Panc1 (cell line): ENCODE data around the gene PKNOX2. TPM values are rescaled to one million over a fixed set of nuclear protein-coding genes. Genes with fewer than 3 reads are reported as not detected.

Experiments used
- ATAC-seq: fragments of 200-7000 bp; cut with Tn5 transposase; 2 replicates; pipeline ENCODE4 v1.9.1; 2020; ENCODE audit warnings: mild to moderate bottlenecking, moderate library complexity
- BruUV-seq: library from RNA; stranded (reverse); fragments of 400-500 nt; replicated peaks from 2 replicates; lab custom pipeline; 2021; lab: Mats Ljungman, UMichigan
- CTCF ChIA-PET: fragments of 300-600 bp; sonication (Branson Sonifier 250); formaldehyde crosslinking; loops from one replicate; lab custom pipeline; 2022; ENCODE audit warnings: antibody characterized with exemption; lab: Charles Lee
- POLR2A ChIA-PET: fragments of 300-600 bp; sonication (Branson Sonifier 250); formaldehyde crosslinking; loops from one replicate; lab custom pipeline; 2022; ENCODE audit warnings: antibody characterized with exemption; lab: Charles Lee
- DNase-seq: peaks from one replicate; pipeline ENCODE4 v3.0.0-alpha.2; 2010; ENCODE audit warnings: low read depth, low spot score
- H3K27ac ChIP-seq: 2 replicates; pipeline ENCODE4 v1.5.1; 2011; ENCODE audit warnings: mild to moderate bottlenecking, low read length, inconsistent platforms
- H3K27me3 ChIP-seq: fragments of 200-500 bp; sonication (Bioruptor generic); 2 replicates; pipeline ENCODE4 v1.6.0; 2014; ENCODE audit warnings: low read length, inconsistent platforms; ENCODE audit not compliant: control insufficient read depth, insufficient read depth
- H3K36me3 ChIP-seq: fragments of 200-500 bp; sonication (Bioruptor generic); 2 replicates; pipeline ENCODE4 v1.5.1; 2014; ENCODE audit warnings: inconsistent platforms, mild to moderate bottlenecking, low read length, moderate library complexity; ENCODE audit not compliant: control insufficient read depth, insufficient read depth
- H3K4me1 ChIP-seq: 2 replicates; pipeline ENCODE4 v1.5.1; 2011; ENCODE audit warnings: inconsistent platforms, mild to moderate bottlenecking, low read length, moderate library complexity; ENCODE audit not compliant: control insufficient read depth, insufficient read depth
- H3K4me3 ChIP-seq, 2 experiments: 2 replicates each; pipeline ENCODE4 v1.5.1; 2011 to 2012; ENCODE audit warnings: low read depth in 2 of 2, low read length in 2 of 2, mild to moderate bottlenecking in 2 of 2, inconsistent platforms in 1 of 2, moderate library complexity in 1 of 2
- H3K9me3 ChIP-seq: fragments of 200-500 bp; sonication (Bioruptor generic); 2 replicates; pipeline ENCODE4 v1.5.1; 2014; ENCODE audit warnings: low read depth, mild to moderate bottlenecking, inconsistent platforms, low read length, moderate library complexity; ENCODE audit not compliant: control insufficient read depth, insufficient read depth
- POLR2AphosphoS5 ChIP-seq: IDR thresholded peaks from 2 replicates; pipeline ENCODE4 v1.6.1; 2012; ENCODE audit warnings: mild to moderate bottlenecking, low read depth, low read length, moderate library complexity
- SIN3A ChIP-seq: IDR thresholded peaks from 2 replicates; pipeline ENCODE4 v1.6.1; 2012; ENCODE audit warnings: low read depth, mild to moderate bottlenecking, low read length, moderate library complexity, borderline replicate concordance; ENCODE audit not compliant: insufficient read depth
- TCF7L2 ChIP-seq: IDR thresholded peaks from 2 replicates; pipeline ENCODE4 v1.6.1; 2011; ENCODE audit warnings: mild to moderate bottlenecking, low read depth, low read length, inconsistent platforms
- in situ Hi-C: cut with HindIII; loops from 2 replicates; pipeline ENCODE4 v1.10.0; 2016; ENCODE audit warnings: low sequenced_read_pairs, low pct_unique_long_range_greater_than_20kb
- intact Hi-C: fragments of 100-400 bp; cut with micrococcal nuclease; formaldehyde crosslinking; loops from one replicate; pipeline ENCODE4 v1.10.0; 2022; ENCODE audit not compliant: unreplicated experiment
- total RNA-seq: library from RNA; stranded (reverse); gene quantifications from one replicate; pipeline ENCODE4 v1.2.1, GENCODE V29; 2021; ENCODE audit not compliant: unreplicated experiment
- TF ChIP-seq, protein P1 (sequence below): fragments of 450-650 bp; IDR thresholded peaks from 2 replicates; pipeline ENCODE4 v1.5.1; 2017; ENCODE audit warnings: mild to moderate bottlenecking
- TF ChIP-seq, protein P2 (sequence below), 2 experiments: IDR thresholded peaks; 2 replicates each; pipeline ENCODE4 v1.6.1; 2011 to 2012; ENCODE audit warnings: low read depth in 2 of 2, control low read depth in 1 of 2, low read length in 1 of 2, mild to moderate bottlenecking in 1 of 2, moderate library complexity in 1 of 2; ENCODE audit not compliant: insufficient read depth in 1 of 2

The PKNOX2 gene
- total RNA-seq, 1 experiment from 2014 or later = not detected

DNA sequence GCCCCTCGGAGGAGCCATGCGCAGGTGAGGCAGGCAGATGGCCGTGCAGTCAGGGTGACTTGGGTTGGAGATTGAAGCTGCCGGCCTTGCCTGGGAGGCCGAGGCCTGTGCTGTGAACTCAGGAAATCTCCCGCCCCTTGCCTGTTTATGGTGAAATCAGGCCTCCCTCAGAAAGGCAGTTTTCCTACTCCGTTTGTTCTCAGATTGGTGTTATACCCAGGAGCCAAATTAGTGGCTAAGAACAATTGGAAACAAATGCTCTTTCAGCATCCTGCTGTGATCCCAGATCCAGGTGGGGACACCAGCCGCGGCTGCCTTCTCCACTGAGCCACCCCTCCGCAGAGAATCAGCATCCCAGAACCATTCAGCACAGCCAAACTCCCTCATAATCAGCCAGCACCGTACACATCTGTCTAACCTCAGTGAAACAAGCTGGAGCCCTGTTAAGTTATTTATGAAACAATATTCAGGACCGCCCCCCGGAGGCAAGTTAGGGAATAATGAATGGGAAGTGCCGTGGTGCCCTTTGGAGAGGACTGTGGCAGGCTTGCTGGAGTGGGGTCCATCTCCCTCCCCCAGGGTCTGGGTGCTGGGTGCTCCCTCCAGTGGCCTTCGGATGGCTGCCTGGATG is 60.0 kb downstream of the PKNOX2 start:
- ATAC-seq (peak; percentile 49; the same call in 1 of the 2 replicates), DNase-seq (no peak)
- no peak overlapping the region for H3K4me3 ChIP-seq
- BruUV-seq = no TSS peak
- no peaks in the 10 kb centered on the region for H3K36me3 ChIP-seq
- intact Hi-C loops (no loop called here), in situ Hi-C loops (no loop called here)
- H3K27ac ChIP-seq = no peak overlapping the region
- TF ChIP-seq, protein P1, sequence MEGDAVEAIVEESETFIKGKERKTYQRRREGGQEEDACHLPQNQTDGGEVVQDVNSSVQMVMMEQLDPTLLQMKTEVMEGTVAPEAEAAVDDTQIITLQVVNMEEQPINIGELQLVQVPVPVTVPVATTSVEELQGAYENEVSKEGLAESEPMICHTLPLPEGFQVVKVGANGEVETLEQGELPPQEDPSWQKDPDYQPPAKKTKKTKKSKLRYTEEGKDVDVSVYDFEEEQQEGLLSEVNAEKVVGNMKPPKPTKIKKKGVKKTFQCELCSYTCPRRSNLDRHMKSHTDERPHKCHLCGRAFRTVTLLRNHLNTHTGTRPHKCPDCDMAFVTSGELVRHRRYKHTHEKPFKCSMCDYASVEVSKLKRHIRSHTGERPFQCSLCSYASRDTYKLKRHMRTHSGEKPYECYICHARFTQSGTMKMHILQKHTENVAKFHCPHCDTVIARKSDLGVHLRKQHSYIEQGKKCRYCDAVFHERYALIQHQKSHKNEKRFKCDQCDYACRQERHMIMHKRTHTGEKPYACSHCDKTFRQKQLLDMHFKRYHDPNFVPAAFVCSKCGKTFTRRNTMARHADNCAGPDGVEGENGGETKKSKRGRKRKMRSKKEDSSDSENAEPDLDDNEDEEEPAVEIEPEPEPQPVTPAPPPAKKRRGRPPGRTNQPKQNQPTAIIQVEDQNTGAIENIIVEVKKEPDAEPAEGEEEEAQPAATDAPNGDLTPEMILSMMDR = no peak; the same call in 1 of the 2 replicates
- TF ChIP-seq, protein P2, sequence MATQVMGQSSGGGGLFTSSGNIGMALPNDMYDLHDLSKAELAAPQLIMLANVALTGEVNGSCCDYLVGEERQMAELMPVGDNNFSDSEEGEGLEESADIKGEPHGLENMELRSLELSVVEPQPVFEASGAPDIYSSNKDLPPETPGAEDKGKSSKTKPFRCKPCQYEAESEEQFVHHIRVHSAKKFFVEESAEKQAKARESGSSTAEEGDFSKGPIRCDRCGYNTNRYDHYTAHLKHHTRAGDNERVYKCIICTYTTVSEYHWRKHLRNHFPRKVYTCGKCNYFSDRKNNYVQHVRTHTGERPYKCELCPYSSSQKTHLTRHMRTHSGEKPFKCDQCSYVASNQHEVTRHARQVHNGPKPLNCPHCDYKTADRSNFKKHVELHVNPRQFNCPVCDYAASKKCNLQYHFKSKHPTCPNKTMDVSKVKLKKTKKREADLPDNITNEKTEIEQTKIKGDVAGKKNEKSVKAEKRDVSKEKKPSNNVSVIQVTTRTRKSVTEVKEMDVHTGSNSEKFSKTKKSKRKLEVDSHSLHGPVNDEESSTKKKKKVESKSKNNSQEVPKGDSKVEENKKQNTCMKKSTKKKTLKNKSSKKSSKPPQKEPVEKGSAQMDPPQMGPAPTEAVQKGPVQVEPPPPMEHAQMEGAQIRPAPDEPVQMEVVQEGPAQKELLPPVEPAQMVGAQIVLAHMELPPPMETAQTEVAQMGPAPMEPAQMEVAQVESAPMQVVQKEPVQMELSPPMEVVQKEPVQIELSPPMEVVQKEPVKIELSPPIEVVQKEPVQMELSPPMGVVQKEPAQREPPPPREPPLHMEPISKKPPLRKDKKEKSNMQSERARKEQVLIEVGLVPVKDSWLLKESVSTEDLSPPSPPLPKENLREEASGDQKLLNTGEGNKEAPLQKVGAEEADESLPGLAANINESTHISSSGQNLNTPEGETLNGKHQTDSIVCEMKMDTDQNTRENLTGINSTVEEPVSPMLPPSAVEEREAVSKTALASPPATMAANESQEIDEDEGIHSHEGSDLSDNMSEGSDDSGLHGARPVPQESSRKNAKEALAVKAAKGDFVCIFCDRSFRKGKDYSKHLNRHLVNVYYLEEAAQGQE (IDR thresholded peaks at IDR 0.05; ENCODE audit: insufficient read depth in 1 of 2, low read depth in 2 of 2, low read length in 1 of 2) = no peak
- TF ChIP-seq SIN3A (no peak), TCF7L2 (no peak), POLR2AphosphoS5 (no peak)
- H3K27me3 ChIP-seq = peaks cover 9% of the 10 kb centered on the region; the same call in 1 of the 2 replicates
- ChIA-PET CTCF (no interaction called here), POLR2A (no interaction called here)
- no peaks in the 10 kb centered on the region for H3K4me1 ChIP-seq
- H3K9me3 ChIP-seq = no peaks in the 10 kb centered on the region

DNA sequence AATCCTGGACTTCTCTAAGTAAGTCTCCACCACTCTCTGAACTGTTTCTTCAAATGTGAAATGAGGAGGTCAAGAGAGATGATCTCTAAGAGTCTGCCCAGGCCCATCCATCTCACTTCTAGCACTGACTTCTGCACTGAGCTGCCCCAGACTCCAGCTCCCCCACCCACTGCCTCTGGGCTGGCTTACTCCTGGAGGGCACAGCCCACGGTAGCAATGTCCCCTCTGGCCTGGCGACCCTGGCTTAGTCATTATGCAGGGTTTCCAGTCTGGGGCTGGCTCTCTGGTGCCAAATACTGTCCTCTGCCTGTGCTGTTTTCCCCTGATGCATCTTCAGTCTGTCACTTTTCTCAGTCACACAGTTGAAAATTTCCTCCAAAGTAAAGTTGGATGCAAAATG is 60.9 kb downstream of the PKNOX2 start:
- H3K27ac ChIP-seq = no peak overlapping the region
- TF ChIP-seq, protein P1 = no peak
- TF ChIP-seq POLR2AphosphoS5 (no peak), TCF7L2 (no peak), SIN3A (no peak)
- TF ChIP-seq, protein P2 (IDR thresholded peaks at IDR 0.05; ENCODE audit: insufficient read depth in 1 of 2, low read depth in 2 of 2, low read length in 1 of 2) = no peak
- DNase-seq (no peak), ATAC-seq (no peak)
- ChIA-PET CTCF (no interaction called here), POLR2A (no interaction called here)
- H3K27me3 ChIP-seq = peaks cover 10% of the 10 kb centered on the region
- no peak overlapping the region for H3K4me3 ChIP-seq
- H3K9me3 ChIP-seq = no peaks in the 10 kb centered on the region
- H3K36me3 ChIP-seq = no peaks in the 10 kb centered on the region
- H3K4me1 ChIP-seq = no peaks in the 10 kb centered on the region
- BruUV-seq = no TSS peak
- intact Hi-C loops (no loop called here), in situ Hi-C loops (no loop called here)
